Testis (tissue), 2 donors: ENCODE results near the gene MACF1.

Experiments
- CTCF ChIP-seq, 3 experiments: fragments of 450-650 bp in 2 of 3; fragments of 200-600 bp in 1 of 3; sonication (generic) in 1 of 3; IDR thresholded peaks; one replicate each; pipeline ENCODE4 v1.5.1; 2016 to 2019; ENCODE audit warnings: antibody characterized with exemption in 3 of 3, mild to moderate bottlenecking in 2 of 3, moderate library complexity in 1 of 3
- POLR2A ChIP-seq: fragments of 450-650 bp; IDR thresholded peaks from one replicate; pipeline ENCODE4 v1.6.1; 2017; ENCODE audit warnings: antibody characterized with exemption, mild to moderate bottlenecking, moderate library complexity

- TF ChIP-seq POLR2A (no peak), CTCF (IDR thresholded peaks at IDR 0.05) (no peak)
Measured at GRCh38 chr1:39282537-39283216, 78.2 kb downstream of the MACF1 start.
